ENCODE data around the gene DAZAP1.

The DAZAP1 gene

GRCh38 chr19:1426736-1427135, 19.4 kb downstream of the DAZAP1 start:
- no peak for TF ChIP-seq CTCF (IDR thresholded peaks at IDR 0.05; ENCODE audit: control insufficient read depth, insufficient read depth, low read depth, low read length, missing control alignments)
- no peak overlapping the region for H3K4me3 ChIP-seq (ENCODE audit: control insufficient read depth, low read depth, low read length)
- no peak for DNase-seq (ENCODE audit: low read depth)

GRCh38 chr19:1427221-1427920, 20.0 kb downstream of the DAZAP1 start:
- no peak overlapping the region for H3K4me3 ChIP-seq (ENCODE audit: control insufficient read depth, low read depth, low read length)
- no peak for DNase-seq (ENCODE audit: low read depth)
- TF ChIP-seq CTCF (IDR thresholded peaks at IDR 0.05; ENCODE audit: control insufficient read depth, insufficient read depth, low read depth, low read length, missing control alignments), result no peak

GRCh38 chr19:1428738-1429391, 21.5 kb downstream of the DAZAP1 start:
- DNase-seq (ENCODE audit: low read depth), result no peak
- no peak for TF ChIP-seq CTCF (IDR thresholded peaks at IDR 0.05; ENCODE audit: control insufficient read depth, insufficient read depth, low read depth, low read length, missing control alignments)
- no peak overlapping the region for H3K4me3 ChIP-seq (ENCODE audit: control insufficient read depth, low read depth, low read length)

- H3K4me3 ChIP-seq (ENCODE audit: control insufficient read depth, low read depth, low read length), result no peak overlapping the region
These were observed 22.4 kb downstream of the DAZAP1 start for GRCh38 chr19:1429750-1430149.

GRCh38 chr19:1430246-1430645, 22.9 kb downstream of the DAZAP1 start:
- no peak overlapping the region for H3K4me3 ChIP-seq (ENCODE audit: control insufficient read depth, low read depth, low read length)
- TF ChIP-seq CTCF (IDR thresholded peaks at IDR 0.05; ENCODE audit: control insufficient read depth, insufficient read depth, low read depth, low read length, missing control alignments), result no peak
- DNase-seq (ENCODE audit: low read depth), result no peak

More at GRCh38 chr19:1429750-1430149, 22.4 kb downstream of the DAZAP1 start:
- TF ChIP-seq CTCF (IDR thresholded peaks at IDR 0.05; ENCODE audit: control insufficient read depth, insufficient read depth, low read depth, low read length, missing control alignments), result no peak
- DNase-seq (ENCODE audit: low read depth), result no peak

GRCh38 chr19:1431759-1432506, 24.5 kb downstream of the DAZAP1 start:
- DNase-seq (ENCODE audit: low read depth), result no peak
- TF ChIP-seq CTCF (IDR thresholded peaks at IDR 0.05; ENCODE audit: control insufficient read depth, insufficient read depth, low read depth, low read length, missing control alignments), result no peak
- H3K4me3 ChIP-seq (ENCODE audit: control insufficient read depth, low read depth, low read length), result no peak overlapping the region
